ENCODE data around the gene C6orf62.
"Not testable (repeated sequence)": the region's sequence is repeated elsewhere in the genome, so short reads cannot be mapped to it uniquely, and the experiment has no call there.

C6orf62 gene

GRCh38 chr6:24696097-24696496, 22.9 kb downstream of the C6orf62 start:
- DNase-seq: no peak

GRCh38 chr6:24695635-24696034, 23.3 kb downstream of the C6orf62 start:
- peak; percentile 35 for DNase-seq

- DNase-seq: no peak
Measured at GRCh38 chr6:24694198-24694597, 24.8 kb downstream of the C6orf62 start.

- no peak for DNase-seq
Measured at GRCh38 chr6:24692848-24693592, 25.9 kb downstream of the C6orf62 start.

- no peak for DNase-seq
Measured at GRCh38 chr6:24692415-24692814, 26.5 kb downstream of the C6orf62 start.

- no peak for DNase-seq
Measured at GRCh38 chr6:24692003-24692402, 27.0 kb downstream of the C6orf62 start.

GRCh38 chr6:24691550-24691949, 27.4 kb downstream of the C6orf62 start:
- DNase-seq: no peak

GRCh38 chr6:24690593-24690992, 28.4 kb downstream of the C6orf62 start:
- DNase-seq: no peak

GRCh38 chr6:24689964-24690363, 29.0 kb downstream of the C6orf62 start:
- DNase-seq: no peak

GRCh38 chr6:24686946-24687345, 32.0 kb downstream of the C6orf62 start:
- DNase-seq: no peak

- no peak for DNase-seq
Measured at GRCh38 chr6:24686408-24686807, 32.5 kb downstream of the C6orf62 start.

GRCh38 chr6:24683297-24684296, 35.4 kb downstream of the C6orf62 start:
- DNase-seq: peak; percentile 20

GRCh38 chr6:24680582-24680981, 38.4 kb downstream of the C6orf62 start:
- no peak for DNase-seq

- not testable (repeated sequence) for DNase-seq
Measured at GRCh38 chr6:24678792-24679352, 40.1 kb downstream of the C6orf62 start.

GRCh38 chr6:24673625-24674024, 45.3 kb downstream of the C6orf62 start:
- DNase-seq: no peak

- DNase-seq: no peak
Measured at GRCh38 chr6:24672620-24673182, 46.3 kb downstream of the C6orf62 start.

- not testable (repeated sequence) for DNase-seq
Measured at GRCh38 chr6:24671077-24671476, 47.9 kb downstream of the C6orf62 start.

GRCh38 chr6:24670492-24670891, 48.5 kb downstream of the C6orf62 start:
- DNase-seq: not testable (repeated sequence)

GRCh38 chr6:24668997-24669361, 50.0 kb downstream of the C6orf62 start:
- no peak for DNase-seq

GRCh38 chr6:24668066-24668996, 50.6 kb downstream of the C6orf62 start:
- DNase-seq: not testable (repeated sequence)

- DNase-seq: no peak
Measured at GRCh38 chr6:24667378-24667803, 51.6 kb downstream of the C6orf62 start.

Data from SHP77 treated with DMSO at 0.1 percent for 48 hours (cell line).